ENCODE results near the gene GMPR.

Gene GMPR

GRCh38 chr6:16334671-16335070 lies 96.3 kb downstream of the GMPR start:
- DNase-seq: no peak

- DNase-seq: no peak
Measured at GRCh38 chr6:16335176-16335575, 96.8 kb downstream of the GMPR start.

- DNase-seq: no peak
Measured at GRCh38 chr6:16336056-16336818, 97.8 kb downstream of the GMPR start.

GRCh38 chr6:16336911-16337294 lies 98.5 kb downstream of the GMPR start:
- DNase-seq: no peak

- no peak for DNase-seq
Measured at GRCh38 chr6:16337295-16337975, 99.0 kb downstream of the GMPR start.

GRCh38 chr6:16338577-16339264 lies 100.3 kb downstream of the GMPR start:
- no peak for DNase-seq

GRCh38 chr6:16339265-16339587 lies 100.8 kb downstream of the GMPR start:
- DNase-seq: no peak

- DNase-seq: no peak
Measured at GRCh38 chr6:16343593-16343992, 105.2 kb downstream of the GMPR start.

GRCh38 chr6:16344756-16345155 lies 106.4 kb downstream of the GMPR start:
- DNase-seq: no peak

Measured in activated gamma-delta T cell (primary cell).